Trophoblast cell (in vitro differentiated cells and primary cell): ENCODE results near the gene CLEC4M.
"Not testable (repeated sequence)": the region's sequence is repeated elsewhere in the genome, so short reads cannot be mapped to it uniquely, and the experiment has no call there.

Experiments used
- DNase-seq, 2 donors: peaks; one replicate each; pipeline ENCODE4 v3.0.0-alpha.2; 2016
- H2AFZ ChIP-seq: 2 replicates; pipeline ENCODE4 v1.6.1; 2013; ENCODE audit warnings: low read length, moderate library complexity, mild to moderate bottlenecking; ENCODE audit not compliant: insufficient read depth, poor library complexity
- H2AK5ac ChIP-seq: 2 replicates; pipeline ENCODE4 v1.6.1; 2013; ENCODE audit warnings: mild to moderate bottlenecking, low read length
- H2BK120ac ChIP-seq: 2 replicates; pipeline ENCODE4 v1.6.1; 2013; ENCODE audit warnings: low read length, mild to moderate bottlenecking, moderate library complexity; ENCODE audit not compliant: insufficient read depth, poor library complexity
- H2BK12ac ChIP-seq: 2 replicates; pipeline ENCODE4 v1.6.1; 2013; ENCODE audit warnings: mild to moderate bottlenecking, low read length, moderate library complexity
- H2BK5ac ChIP-seq: 2 replicates; pipeline ENCODE4 v1.6.1; 2013; ENCODE audit warnings: low read length, low read depth, moderate library complexity, mild to moderate bottlenecking; ENCODE audit not compliant: poor library complexity
- H3K14ac ChIP-seq: 2 replicates; pipeline ENCODE4 v1.6.1; 2013; ENCODE audit warnings: mild to moderate bottlenecking, low read length
- H3K18ac ChIP-seq: 2 replicates; pipeline ENCODE4 v1.6.1; 2013; ENCODE audit warnings: mild to moderate bottlenecking, low read length
- H3K23ac ChIP-seq: 2 replicates; pipeline ENCODE4 v1.6.1; 2013; ENCODE audit warnings: low read length
- H3K27ac ChIP-seq: 2 replicates; pipeline ENCODE4 v1.5.1; 2013; ENCODE audit warnings: low read depth, mild to moderate bottlenecking, inconsistent platforms, low read length, moderate library complexity
- H3K27me3 ChIP-seq: 2 replicates; pipeline ENCODE4 v1.6.1; 2013; ENCODE audit warnings: inconsistent platforms, mild to moderate bottlenecking, low read length, moderate library complexity; ENCODE audit not compliant: insufficient read depth
- H3K36me3 ChIP-seq, 2 experiments: 1 replicate in 1 of 2; 2 replicates in 1 of 2; pipeline ENCODE4 v1.6.1; 2013; ENCODE audit warnings: low read length in 2 of 2, mild to moderate bottlenecking in 2 of 2, moderate library complexity in 1 of 2; ENCODE audit not compliant: insufficient read depth in 2 of 2, control insufficient read depth in 1 of 2
- H3K4ac ChIP-seq: 2 replicates; pipeline ENCODE4 v1.6.1; 2013; ENCODE audit warnings: low read depth, mild to moderate bottlenecking, low read length, moderate library complexity
- H3K4me1 ChIP-seq, 2 experiments: 1 replicate in 1 of 2; 2 replicates in 1 of 2; pipeline ENCODE4 v1.6.1; 2013; ENCODE audit warnings: low read length in 2 of 2, mild to moderate bottlenecking in 2 of 2, moderate library complexity in 1 of 2; ENCODE audit not compliant: insufficient read depth in 2 of 2, control insufficient read depth in 1 of 2
- H3K4me2 ChIP-seq: 2 replicates; pipeline ENCODE4 v1.6.1; 2013; ENCODE audit warnings: inconsistent platforms, mild to moderate bottlenecking, low read length, moderate library complexity
- H3K4me3 ChIP-seq: 2 replicates; pipeline ENCODE4 v1.5.1; 2013; ENCODE audit warnings: mild to moderate bottlenecking, low read depth, low read length, inconsistent platforms
- H3K79me1 ChIP-seq: one replicate; pipeline ENCODE4 v1.6.1; 2013; ENCODE audit warnings: low read length
- H3K79me2 ChIP-seq: 2 replicates; pipeline ENCODE4 v1.6.1; 2013; ENCODE audit warnings: low read length, mild to moderate bottlenecking; ENCODE audit not compliant: control insufficient read depth, insufficient read depth, poor library complexity
- H3K9ac ChIP-seq: 2 replicates; pipeline ENCODE4 v1.6.1; 2013; ENCODE audit warnings: mild to moderate bottlenecking, low read length
- H3K9me3 ChIP-seq: 2 replicates; pipeline ENCODE4 v1.6.1; 2013; ENCODE audit warnings: low read depth, mild to moderate bottlenecking, control low read depth, inconsistent platforms, low read length; ENCODE audit not compliant: insufficient read depth
- H4K12ac ChIP-seq: 2 replicates; pipeline ENCODE4 v1.6.1; 2013; ENCODE audit warnings: low read depth, mild to moderate bottlenecking, low read length, moderate library complexity
- H4K8ac ChIP-seq: 2 replicates; pipeline ENCODE4 v1.6.1; 2013; ENCODE audit warnings: low read depth, mild to moderate bottlenecking, low read length, moderate library complexity
- H4K91ac ChIP-seq: one replicate; pipeline ENCODE4 v1.6.1; 2013; ENCODE audit warnings: low read depth, mild to moderate bottlenecking, low read length, moderate library complexity
- WGBS: extraction: QIAGEN DNeasy Blood & Tissue Kit; methylation state at CpG from one replicate; pipeline ENCODE4 v1.1.7; 2013; ENCODE audit warnings: missing lambda C conversion rate; ENCODE audit not compliant: insufficient read length, insufficient coverage; ENCODE audit errors: extremely low coverage; 5-methylcytosine and 5-hydroxymethylcytosine counted together

CLEC4M gene

DNA sequence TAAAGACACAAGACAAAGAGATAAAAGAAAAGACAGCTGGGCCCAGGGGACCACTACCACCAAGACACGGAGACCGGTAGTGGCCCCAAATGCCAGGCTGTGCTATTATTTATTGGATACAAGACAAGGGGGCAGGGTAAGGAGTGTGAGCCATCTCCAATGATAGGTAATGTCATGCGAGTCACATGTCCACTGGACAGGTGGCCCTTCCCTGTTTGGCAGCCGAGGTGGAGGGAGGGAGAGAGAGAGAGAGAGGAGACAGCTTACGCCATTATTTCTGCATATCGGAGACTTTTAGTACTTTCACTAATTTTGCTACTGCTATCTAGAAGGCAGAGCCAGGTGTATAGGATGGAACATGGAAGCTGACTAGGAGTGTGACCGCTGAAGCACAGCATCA, 29.7 kb downstream of the CLEC4M start:
- H3K79me2 ChIP-seq, H3K9me3 ChIP-seq, H3K9ac ChIP-seq, DNase-seq, H2AFZ ChIP-seq, H4K12ac ChIP-seq, H3K23ac ChIP-seq, H3K4ac ChIP-seq, H3K4me3 ChIP-seq, H3K4me2 ChIP-seq, H3K36me3 ChIP-seq: not testable (repeated sequence)
- peaks cover 14% of the 10 kb centered on the region for H3K27me3 ChIP-seq
- peaks cover 15% of the 10 kb centered on the region for H3K79me1 ChIP-seq
- H3K4me1 ChIP-seq, result peaks cover 22 to 25% of the 10 kb centered on the region in 2 experiments
- peak overlapping the region; percentile 88 for H2AK5ac ChIP-seq
- peak overlapping the region; percentile 80 for H2BK5ac ChIP-seq
- WGBS, result no CpG with 5 or more reads among the region's 7 CpGs
- peak overlapping the region; percentile 94 for H2BK120ac ChIP-seq
- H2BK12ac ChIP-seq, result peak overlapping the region; percentile 97
- H4K91ac ChIP-seq, result peak overlapping the region; percentile 92
- peak overlapping the region; percentile 54 for H3K27ac ChIP-seq
- H3K18ac ChIP-seq, result peak overlapping the region; percentile 71
- H4K8ac ChIP-seq, result peak overlapping the region; percentile 58
- H3K14ac ChIP-seq, result peak overlapping the region; percentile 67

DNA sequence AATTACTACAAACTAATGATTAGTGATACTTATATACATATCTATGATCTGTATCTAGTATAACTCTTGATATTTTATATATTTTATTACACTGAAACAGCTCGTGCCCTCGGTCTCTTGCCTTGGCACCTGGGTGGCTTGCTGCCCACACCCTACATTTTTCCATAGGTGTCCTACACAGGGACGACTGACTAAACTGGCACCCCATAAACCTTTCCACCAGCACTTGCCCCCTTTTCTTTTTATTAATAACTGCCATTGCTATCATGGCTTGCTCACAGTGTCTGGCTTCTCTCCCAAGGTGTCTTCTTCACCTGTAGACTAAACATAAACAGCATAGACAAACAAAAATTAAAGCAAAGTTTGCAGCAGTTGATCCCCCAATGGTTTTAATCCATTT, 30.4 kb downstream of the CLEC4M start:
- Histone ChIP-seq H2AFZ (no peak overlapping the region), H3K14ac (no peak overlapping the region), H3K79me1 (peaks cover 16% of the 10 kb centered on the region), H3K36me3 (no peaks in the 10 kb centered on the region), H4K12ac (no peak overlapping the region), H3K23ac (no peak overlapping the region), H2AK5ac (no peak overlapping the region), H2BK12ac (peak overlapping the region; percentile 16), H3K18ac (no peak overlapping the region), H3K9me3 (peaks cover 2% of the 10 kb centered on the region), H4K91ac (no peak overlapping the region), H3K79me2 (no peaks in the 10 kb centered on the region), H2BK120ac (no peak overlapping the region), H3K4ac (no peak overlapping the region), H3K4me1 (peaks cover 20 to 24% of the 10 kb centered on the region in 2 experiments), H3K9ac (no peak overlapping the region), H3K4me3 (no peak overlapping the region), H4K8ac (no peak overlapping the region), H3K4me2 (no peak overlapping the region), H3K27me3 (peaks cover 7% of the 10 kb centered on the region), H3K27ac (no peak overlapping the region), H2BK5ac (no peak overlapping the region)
- WGBS, result no CpG with 5 or more reads among the region's 3 CpGs
- DNase-seq, result no peak

DNA sequence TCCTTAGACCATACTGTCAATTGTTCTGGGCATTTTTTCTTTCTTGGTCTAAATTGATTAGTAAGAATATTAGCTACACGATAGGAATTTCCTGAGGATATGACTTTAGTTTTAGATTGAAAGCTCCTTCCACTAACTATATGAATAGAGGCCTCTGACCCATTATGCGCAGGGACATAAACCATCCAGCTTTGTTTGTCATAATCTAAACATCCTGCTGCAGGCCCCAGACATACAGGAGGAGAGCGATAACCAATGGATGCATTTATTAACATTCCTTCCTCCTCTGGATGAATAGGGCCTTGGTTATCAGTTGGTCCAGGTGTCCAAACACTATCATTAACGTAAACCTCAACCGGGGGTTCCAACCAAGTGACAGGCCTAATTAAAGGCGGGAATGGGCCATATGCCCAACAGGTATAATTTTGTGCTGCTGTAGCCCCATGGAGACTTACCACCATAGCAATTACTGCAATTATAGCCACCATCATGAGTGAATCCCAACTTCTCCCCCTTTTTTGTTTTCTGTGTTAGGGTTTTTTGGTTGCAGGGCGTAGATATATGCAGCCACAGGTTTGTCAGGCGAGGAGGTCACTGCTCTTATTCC, 32.6 kb downstream of the CLEC4M start:
- WGBS, result no CpG with 5 or more reads among the region's 8 CpGs

DNA sequence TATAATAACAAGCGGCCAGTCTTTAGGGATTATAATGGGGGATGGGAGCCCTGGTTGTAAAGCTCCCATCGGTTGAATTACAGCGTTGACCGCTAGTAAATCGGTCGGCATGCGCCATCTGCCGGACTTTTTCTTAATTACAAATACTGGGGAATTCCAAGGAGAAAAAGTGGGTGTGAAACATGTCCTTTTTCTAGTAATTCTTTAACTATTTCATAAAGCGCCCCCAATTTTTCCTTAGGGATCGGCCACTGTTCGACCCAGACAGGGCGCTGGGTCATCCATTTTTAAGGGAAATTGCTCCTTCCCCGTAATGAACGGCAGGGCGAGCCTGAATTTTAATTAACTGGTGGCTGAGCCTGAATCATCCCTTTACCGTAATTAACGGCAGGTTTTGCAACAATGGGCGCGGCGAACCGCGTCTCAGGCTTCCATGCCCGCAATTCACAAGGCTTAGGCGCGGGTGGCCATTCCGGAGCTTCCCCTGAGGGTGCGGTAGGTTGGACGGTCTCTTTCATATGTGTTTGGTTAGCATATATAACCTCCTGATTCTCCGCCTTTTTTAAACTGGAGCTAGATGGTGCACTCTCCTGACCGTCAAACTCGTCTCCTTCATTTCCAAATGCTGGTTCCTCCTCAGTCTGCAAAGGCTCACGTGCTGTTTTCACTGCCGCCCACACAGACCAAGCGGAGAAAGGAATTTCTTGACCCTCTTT, 36.8 kb downstream of the CLEC4M start:
- Histone ChIP-seq H2BK12ac (peak overlapping the region; percentile 75), H3K79me1 (peaks cover 4% of the 10 kb centered on the region), H3K4me3 (no peak overlapping the region), H3K23ac (no peak overlapping the region), H3K79me2 (no peaks in the 10 kb centered on the region), H2BK5ac (no peak overlapping the region), H4K8ac (peak overlapping the region; percentile 71), H2AK5ac (no peak overlapping the region), H3K9me3 (peaks cover 4% of the 10 kb centered on the region), H2AFZ (peak overlapping the region; percentile 45), H3K36me3 (no peaks in the 10 kb centered on the region), H4K91ac (no peak overlapping the region), H3K9ac (no peak overlapping the region), H3K4me2 (peak overlapping the region; percentile 60), H3K18ac (no peak overlapping the region), H3K4ac (no peak overlapping the region), H4K12ac (peak overlapping the region; percentile 65), H3K4me1 (peaks cover 0 to 9% of the 10 kb centered on the region in 2 experiments), H2BK120ac (no peak overlapping the region), H3K14ac (no peak overlapping the region), H3K27ac (no peak overlapping the region), H3K27me3 (no peaks in the 10 kb centered on the region)
- no CpG with 5 or more reads among the region's 34 CpGs for WGBS
- DNase-seq, result peak; percentile 93 to 97

More for the DNA sequence above, 32.6 kb downstream of the CLEC4M start:
- Histone ChIP-seq H3K4me3 (no peak overlapping the region), H3K27ac (no peak overlapping the region), H3K36me3 (no peaks in the 10 kb centered on the region), H4K8ac (no peak overlapping the region), H3K18ac (no peak overlapping the region), H4K12ac (no peak overlapping the region), H2AK5ac (no peak overlapping the region), H3K27me3 (no peaks in the 10 kb centered on the region), H3K79me1 (peaks cover 14% of the 10 kb centered on the region), H2BK5ac (no peak overlapping the region), H2BK120ac (no peak overlapping the region), H3K23ac (no peak overlapping the region), H3K14ac (no peak overlapping the region), H3K9ac (no peak overlapping the region), H3K4me2 (no peak overlapping the region), H3K79me2 (no peaks in the 10 kb centered on the region), H2BK12ac (no peak overlapping the region), H3K4ac (no peak overlapping the region), H2AFZ (no peak overlapping the region), H4K91ac (no peak overlapping the region), H3K4me1 (peaks cover 9 to 20% of the 10 kb centered on the region in 2 experiments), H3K9me3 (peaks cover 3% of the 10 kb centered on the region)
- no peak for DNase-seq
